ENCODE data around the gene ZNF584.

GRCh38 chr19:58428617-58429016, 20.2 kb downstream of the ZNF584 start:
- TF ChIP-seq, protein P1, sequence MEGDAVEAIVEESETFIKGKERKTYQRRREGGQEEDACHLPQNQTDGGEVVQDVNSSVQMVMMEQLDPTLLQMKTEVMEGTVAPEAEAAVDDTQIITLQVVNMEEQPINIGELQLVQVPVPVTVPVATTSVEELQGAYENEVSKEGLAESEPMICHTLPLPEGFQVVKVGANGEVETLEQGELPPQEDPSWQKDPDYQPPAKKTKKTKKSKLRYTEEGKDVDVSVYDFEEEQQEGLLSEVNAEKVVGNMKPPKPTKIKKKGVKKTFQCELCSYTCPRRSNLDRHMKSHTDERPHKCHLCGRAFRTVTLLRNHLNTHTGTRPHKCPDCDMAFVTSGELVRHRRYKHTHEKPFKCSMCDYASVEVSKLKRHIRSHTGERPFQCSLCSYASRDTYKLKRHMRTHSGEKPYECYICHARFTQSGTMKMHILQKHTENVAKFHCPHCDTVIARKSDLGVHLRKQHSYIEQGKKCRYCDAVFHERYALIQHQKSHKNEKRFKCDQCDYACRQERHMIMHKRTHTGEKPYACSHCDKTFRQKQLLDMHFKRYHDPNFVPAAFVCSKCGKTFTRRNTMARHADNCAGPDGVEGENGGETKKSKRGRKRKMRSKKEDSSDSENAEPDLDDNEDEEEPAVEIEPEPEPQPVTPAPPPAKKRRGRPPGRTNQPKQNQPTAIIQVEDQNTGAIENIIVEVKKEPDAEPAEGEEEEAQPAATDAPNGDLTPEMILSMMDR (IDR thresholded peaks at IDR 0.05): no peak
- no peak for TF ChIP-seq POLR2A (IDR thresholded peaks at IDR 0.05)
